GM18507 (cell line): ENCODE data around the gene ZNF837.
A peak's percentile ranks its signal among the peaks of the same experiment; 100 is the strongest.
"Not testable (repeated sequence)": the region's sequence is repeated elsewhere in the genome, so short reads cannot be mapped to it uniquely, and the experiment has no call there.

Experiments
- DNase-seq: peaks from one replicate; pipeline ENCODE4 v3.0.0; 2011; ENCODE audit warnings: low read depth; ENCODE audit not compliant: insufficient read length; ENCODE audit errors: extremely low spot score
- FAIRE-seq: peaks from 2 replicates; lab custom pipeline; 2011; peaks lifted over from hg19 to GRCh38; lab: Jason Lieb, UNC

The ZNF837 gene

GRCh38 chr19:58352760-58353671, 27.8 kb downstream of the ZNF837 start, which contains the start of gene A1BG:
TSS of gene A1BG (minus strand) at chr19:58353492. CDS start at chr19:58353437, 55 bp downstream.
- DNase-seq: no peak
- FAIRE-seq: no peak

GRCh38 chr19:58351990-58352755, 28.7 kb downstream of the ZNF837 start:
- no peak for DNase-seq
- FAIRE-seq: no peak

- FAIRE-seq (no peak), DNase-seq (no peak)
These were observed 29.3 kb downstream of the ZNF837 start for GRCh38 chr19:58351558-58351878.

- FAIRE-seq (no peak), DNase-seq (no peak)
These were observed 29.8 kb downstream of the ZNF837 start for GRCh38 chr19:58350871-58351557.

GRCh38 chr19:58350001-58350861, 30.6 kb downstream of the ZNF837 start:
- FAIRE-seq: no peak
- no peak for DNase-seq

GRCh38 chr19:58349590-58349989, 31.2 kb downstream of the ZNF837 start:
- no peak for DNase-seq
- no peak for FAIRE-seq

GRCh38 chr19:58348080-58348479, 32.8 kb downstream of the ZNF837 start:
- FAIRE-seq, DNase-seq: not testable (repeated sequence)

GRCh38 chr19:58346961-58347929, 33.6 kb downstream of the ZNF837 start:
- FAIRE-seq (peak; percentile 45), DNase-seq (peak; percentile 81)

- FAIRE-seq (no peak), DNase-seq (no peak)
These were observed 35.3 kb downstream of the ZNF837 start for GRCh38 chr19:58345558-58345957.

- FAIRE-seq: no peak
These were observed 41.8 kb downstream of the ZNF837 start for GRCh38 chr19:58338825-58339558.

GRCh38 chr19:58338336-58338735, 42.5 kb downstream of the ZNF837 start:
- no peak for FAIRE-seq
- no peak for DNase-seq

More at GRCh38 chr19:58338825-58339558, 41.8 kb downstream of the ZNF837 start:
- DNase-seq: no peak

- DNase-seq (no peak), FAIRE-seq (no peak)
These were observed 44.0 kb downstream of the ZNF837 start for GRCh38 chr19:58336820-58337219.

- DNase-seq (no peak), FAIRE-seq (no peak)
These were observed 44.6 kb downstream of the ZNF837 start for GRCh38 chr19:58336216-58336615.

GRCh38 chr19:58335630-58336029, 45.2 kb downstream of the ZNF837 start:
- DNase-seq: no peak
- no peak for FAIRE-seq

GRCh38 chr19:58334691-58335249, 46.1 kb downstream of the ZNF837 start:
- FAIRE-seq: no peak
- DNase-seq: no peak

- FAIRE-seq: no peak
- no peak for DNase-seq
These were observed 48.1 kb downstream of the ZNF837 start for GRCh38 chr19:58332697-58333096.

GRCh38 chr19:58330458-58330857, 50.4 kb downstream of the ZNF837 start:
- DNase-seq (no peak), FAIRE-seq (no peak)
